Measurements from ENCODE around the gene IRF4.
A peak's percentile ranks its signal among the peaks of the same experiment; 100 is the strongest.

IRF4 gene

GRCh38 chr6:403659-404655 lies 12.4 kb downstream of the IRF4 start:
- TF ChIP-seq POLR2A (IDR thresholded peaks at IDR 0.05; ENCODE audit: low read depth, low read length) = peak; percentile 66
- TF ChIP-seq POLR2AphosphoS5 (IDR thresholded peaks at IDR 0.05; ENCODE audit: low read depth, low read length) = peak; percentile 75
- TF ChIP-seq TAF1 (IDR thresholded peaks at IDR 0.05; ENCODE audit: borderline replicate concordance, low read depth, low read length) = no peak
- FAIRE-seq (no peak), DNase-seq (ENCODE audit: insufficient read length) (no peak)

DNA sequence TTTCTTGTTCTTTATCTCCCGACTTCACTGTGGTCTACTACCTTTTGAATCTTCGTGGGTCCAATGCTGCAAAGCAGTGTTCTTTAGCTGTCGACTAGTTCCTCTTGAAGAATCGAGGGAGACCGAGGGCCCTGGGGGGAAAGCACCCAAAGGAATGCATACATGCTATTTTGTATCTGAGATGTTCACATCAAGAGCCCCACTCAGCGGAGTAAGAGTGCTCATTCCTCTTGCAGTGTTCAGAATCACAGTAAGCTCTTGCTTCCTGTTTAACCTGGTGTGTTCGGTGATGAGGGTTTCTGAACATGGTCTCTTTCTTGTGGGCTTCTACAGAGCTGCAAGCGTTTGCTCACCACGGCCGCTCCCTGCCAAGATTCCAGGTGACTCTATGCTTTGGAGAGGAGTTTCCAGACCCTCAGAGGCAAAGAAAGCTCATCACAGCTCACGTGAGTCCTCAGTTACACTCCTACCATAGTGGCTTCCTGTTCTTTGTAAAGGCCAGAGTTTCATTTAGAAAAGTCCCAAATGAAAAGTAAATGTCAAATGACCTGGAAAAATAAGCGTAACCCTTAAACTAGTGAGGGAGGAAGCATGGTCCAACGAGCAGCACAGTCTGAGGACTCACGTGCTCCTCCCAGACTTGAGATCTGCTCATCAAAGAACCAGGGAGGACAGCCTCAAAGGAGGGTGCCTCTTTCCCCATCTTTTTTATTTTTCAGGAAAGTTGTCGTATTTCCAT lies 13.3 kb downstream of the IRF4 start:
- TF ChIP-seq POLR2A (IDR thresholded peaks at IDR 0.05; ENCODE audit: low read depth, low read length) (0 out of 2 replicates have a peak, but pooled peaks have one; percentile 3), TAF1 (IDR thresholded peaks at IDR 0.05; ENCODE audit: borderline replicate concordance, low read depth, low read length) (no peak), POLR2AphosphoS5 (IDR thresholded peaks at IDR 0.05; ENCODE audit: low read depth, low read length) (peak; percentile 38; the same call in 1 of the 2 replicates)
- FAIRE-seq (peak; percentile 38), DNase-seq (ENCODE audit: insufficient read length) (no peak)

DNA sequence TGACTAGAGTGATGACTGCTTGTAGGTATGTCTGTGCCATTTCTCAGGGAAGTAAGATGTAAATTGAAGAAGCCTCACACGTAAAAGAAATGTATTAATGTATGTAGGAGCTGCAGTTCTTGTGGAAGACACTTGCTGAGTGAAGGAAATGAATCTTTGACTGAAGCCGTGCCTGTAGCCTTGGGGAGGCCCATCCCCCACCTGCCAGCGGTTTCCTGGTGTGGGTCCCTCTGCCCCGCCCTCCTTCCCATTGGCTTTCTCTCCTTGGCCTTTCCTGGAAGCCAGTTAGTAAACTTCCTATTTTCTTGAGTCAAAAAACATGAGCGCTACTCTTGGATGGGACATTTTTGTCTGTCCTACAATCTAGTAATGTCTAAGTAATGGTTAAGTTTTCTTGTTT lies 16.6 kb downstream of the IRF4 start:
- TF ChIP-seq POLR2A (IDR thresholded peaks at IDR 0.05; ENCODE audit: low read depth, low read length) (no peak; the same call in 1 of the 2 replicates), POLR2AphosphoS5 (IDR thresholded peaks at IDR 0.05; ENCODE audit: low read depth, low read length) (0 out of 2 replicates have a peak, but pooled peaks have one; percentile 6)
- FAIRE-seq (no peak), DNase-seq (ENCODE audit: insufficient read length) (no peak)

GRCh38 chr6:408599-409102 lies 17.1 kb downstream of the IRF4 start:
- FAIRE-seq = peak; percentile 70
- DNase-seq (ENCODE audit: insufficient read length) = no peak

DNA sequence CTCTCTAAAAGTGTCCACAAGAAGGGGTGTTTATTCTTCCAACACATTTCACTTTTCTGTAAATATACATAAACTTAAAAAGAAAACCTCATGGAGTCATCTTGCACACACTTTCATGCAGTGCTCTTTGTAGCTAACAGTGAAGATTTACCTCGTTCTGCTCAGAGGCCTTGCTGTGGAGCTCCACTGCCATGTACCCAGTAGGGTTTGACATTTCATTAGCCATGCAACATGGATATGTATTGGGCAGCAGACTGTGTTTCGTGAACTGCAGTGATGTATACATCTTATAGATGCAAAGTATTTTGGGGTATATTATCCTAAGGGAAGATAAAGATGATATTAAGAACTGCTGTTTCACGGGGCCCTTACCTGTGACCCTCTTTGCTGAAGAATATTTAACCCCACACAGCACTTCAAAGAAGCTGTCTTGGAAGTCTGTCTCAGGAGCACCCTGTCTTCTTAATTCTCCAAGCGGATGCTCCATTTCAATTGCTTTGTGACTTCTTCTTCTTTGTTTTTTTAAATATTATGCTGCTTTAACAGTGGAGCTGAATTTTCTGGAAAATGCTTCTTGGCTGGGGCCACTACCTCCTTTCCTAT lies 17.9 kb downstream of the IRF4 start:
- FAIRE-seq (peak; percentile 67), DNase-seq (ENCODE audit: insufficient read length) (no peak)
- peak; percentile 88 for TF ChIP-seq POLR2AphosphoS5 (IDR thresholded peaks at IDR 0.05; ENCODE audit: low read depth, low read length)
- TF ChIP-seq TAF1 (IDR thresholded peaks at IDR 0.05; ENCODE audit: borderline replicate concordance, low read depth, low read length) = no peak
- peak; percentile 59 for TF ChIP-seq POLR2A (IDR thresholded peaks at IDR 0.05; ENCODE audit: low read depth, low read length)

More at GRCh38 chr6:408599-409102, 17.1 kb downstream of the IRF4 start:
- TF ChIP-seq POLR2AphosphoS5 (IDR thresholded peaks at IDR 0.05; ENCODE audit: low read depth, low read length) (no peak; the same call in 1 of the 2 replicates), POLR2A (IDR thresholded peaks at IDR 0.05; ENCODE audit: low read depth, low read length) (peak; percentile 62), TAF1 (IDR thresholded peaks at IDR 0.05; ENCODE audit: borderline replicate concordance, low read depth, low read length) (no peak)

DNA sequence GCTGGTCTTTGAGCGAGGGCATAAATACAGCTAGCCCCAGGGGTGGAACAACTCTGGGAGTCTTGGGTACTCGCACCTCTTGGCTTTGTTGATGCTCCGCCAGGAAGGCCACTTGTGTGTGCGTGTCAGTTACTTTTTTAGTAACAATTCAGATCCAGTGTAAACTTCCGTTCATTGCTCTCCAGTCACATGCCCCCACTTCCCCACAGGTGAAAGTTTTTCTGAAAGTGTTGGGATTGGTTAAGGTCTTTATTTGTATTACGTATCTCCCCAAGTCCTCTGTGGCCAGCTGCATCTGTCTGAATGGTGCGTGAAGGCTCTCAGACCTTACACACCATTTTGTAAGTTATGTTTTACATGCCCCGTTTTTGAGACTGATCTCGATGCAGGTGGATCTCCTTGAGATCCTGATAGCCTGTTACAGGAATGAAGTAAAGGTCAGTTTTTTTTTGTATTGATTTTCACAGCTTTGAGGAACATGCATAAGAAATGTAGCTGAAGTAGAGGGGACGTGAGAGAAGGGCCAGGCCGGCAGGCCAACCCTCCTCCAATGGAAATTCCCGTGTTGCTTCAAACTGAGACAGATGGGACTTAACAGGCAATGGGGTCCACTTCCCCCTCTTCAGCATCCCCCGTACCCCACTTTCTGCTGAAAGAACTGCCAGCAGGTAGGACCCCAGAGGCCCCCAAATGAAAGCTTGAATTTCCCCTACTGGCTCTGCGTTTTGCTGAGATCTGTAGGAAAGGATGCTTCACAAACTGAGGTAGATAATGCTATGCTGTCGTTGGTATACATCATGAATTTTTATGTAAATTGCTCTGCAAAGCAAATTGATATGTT lies 19.2 kb downstream of the IRF4 start:
- TF ChIP-seq POLR2A (IDR thresholded peaks at IDR 0.05; ENCODE audit: low read depth, low read length) (peak; percentile 81), TAF1 (IDR thresholded peaks at IDR 0.05; ENCODE audit: borderline replicate concordance, low read depth, low read length) (no peak), POLR2AphosphoS5 (IDR thresholded peaks at IDR 0.05; ENCODE audit: low read depth, low read length) (peak; percentile 93)
- DNase-seq (ENCODE audit: insufficient read length) (no peak), FAIRE-seq (no peak)

DNA sequence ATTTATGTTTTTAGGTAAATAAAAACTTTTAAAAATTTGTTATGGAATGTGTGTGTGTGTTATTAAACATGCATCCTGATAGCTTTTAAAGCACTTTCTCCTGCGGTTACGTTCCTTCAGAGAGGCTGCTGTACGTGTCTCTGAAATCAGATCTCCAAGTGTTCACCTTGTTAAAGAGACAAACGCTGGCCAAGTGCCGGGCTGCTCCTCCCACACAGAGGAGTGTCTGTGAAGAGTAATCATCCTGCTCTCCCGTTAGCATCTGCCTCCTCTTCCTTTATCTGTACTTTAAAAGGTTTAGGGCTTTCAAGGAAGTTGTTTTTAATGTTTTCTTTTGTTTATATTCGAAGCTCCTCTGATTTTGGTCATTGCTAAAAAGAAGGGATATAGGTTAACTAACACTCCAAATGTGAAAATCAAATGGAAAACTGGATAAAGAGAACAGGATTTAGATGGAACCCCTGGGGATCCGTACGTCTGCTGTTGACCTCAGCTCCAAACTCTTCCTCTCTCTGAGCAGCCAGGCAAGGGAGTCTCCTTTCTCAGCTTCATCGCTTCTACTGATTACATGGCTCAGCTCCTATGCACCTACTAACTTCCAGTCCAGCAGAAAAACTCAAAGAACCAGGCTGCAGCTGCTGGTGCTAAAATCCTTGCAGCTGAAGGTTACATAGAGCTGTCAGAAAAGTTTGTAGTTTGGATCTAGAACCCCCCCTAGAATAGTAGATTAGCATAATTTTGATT lies 20.0 kb downstream of the IRF4 start:
- FAIRE-seq (no peak), DNase-seq (ENCODE audit: insufficient read length) (no peak)
- TF ChIP-seq TAF1 (IDR thresholded peaks at IDR 0.05; ENCODE audit: borderline replicate concordance, low read depth, low read length) (no peak), POLR2A (IDR thresholded peaks at IDR 0.05; ENCODE audit: low read depth, low read length) (peak; percentile 91), POLR2AphosphoS5 (IDR thresholded peaks at IDR 0.05; ENCODE audit: low read depth, low read length) (peak; percentile 94)

DNA sequence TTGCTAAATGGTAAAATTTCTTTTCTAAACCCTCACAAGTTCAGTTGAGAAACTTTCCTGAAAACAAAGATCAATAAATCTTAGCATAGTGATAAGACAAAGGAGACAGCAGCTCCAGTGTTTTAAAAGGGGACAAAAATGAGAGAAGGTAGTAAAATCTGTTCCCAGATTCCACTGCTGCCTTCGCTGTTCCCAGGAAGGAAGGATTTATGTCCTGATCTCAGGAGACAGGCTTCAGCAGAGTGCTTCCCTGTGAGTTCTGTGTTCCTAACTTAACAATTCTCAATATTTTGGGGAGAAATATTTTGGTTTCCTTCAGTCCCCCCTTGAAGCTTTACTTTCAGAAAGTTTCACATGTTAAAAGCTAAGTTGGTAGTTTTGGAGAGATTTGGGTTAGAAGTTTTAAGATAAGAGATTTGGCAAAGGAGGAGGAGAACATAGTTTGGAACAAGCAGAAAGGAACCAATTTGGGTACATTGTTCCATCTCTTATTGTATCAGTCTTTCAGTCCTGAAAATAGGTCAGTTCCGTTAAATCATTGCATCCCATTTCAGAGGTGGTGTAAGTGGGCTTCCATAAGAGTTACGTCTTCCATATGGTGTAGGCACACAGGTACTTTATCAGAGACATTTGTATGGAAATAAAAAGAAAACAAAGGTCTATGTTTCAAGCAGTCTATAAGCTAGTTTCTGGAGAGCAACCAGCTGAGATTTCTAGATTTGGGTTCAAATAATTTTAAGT lies 20.8 kb downstream of the IRF4 start:
- no peak for DNase-seq (ENCODE audit: insufficient read length)
- peak; percentile 38 for FAIRE-seq

GRCh38 chr6:414447-414846 lies 22.9 kb downstream of the IRF4 start:
- TF ChIP-seq TAF1 (IDR thresholded peaks at IDR 0.05; ENCODE audit: borderline replicate concordance, low read depth, low read length) = no peak
- TF ChIP-seq POLR2AphosphoS5 (IDR thresholded peaks at IDR 0.05; ENCODE audit: low read depth, low read length) = no peak
- TF ChIP-seq POLR2A (IDR thresholded peaks at IDR 0.05; ENCODE audit: low read depth, low read length) = no peak
- FAIRE-seq (peak; percentile 63), DNase-seq (ENCODE audit: insufficient read length) (no peak)

More for the DNA sequence above, 20.8 kb downstream of the IRF4 start:
- peak; percentile 92 for TF ChIP-seq POLR2AphosphoS5 (IDR thresholded peaks at IDR 0.05; ENCODE audit: low read depth, low read length)
- no peak for TF ChIP-seq TAF1 (IDR thresholded peaks at IDR 0.05; ENCODE audit: borderline replicate concordance, low read depth, low read length)
- peak; percentile 85 for TF ChIP-seq POLR2A (IDR thresholded peaks at IDR 0.05; ENCODE audit: low read depth, low read length)
